Fibroblast of villous mesenchyme (primary cell): ENCODE measurements around the gene DOCK2. TPM values are rescaled to one million over a fixed set of nuclear protein-coding genes. Genes with fewer than 3 reads are reported as not detected.
A peak's percentile ranks its signal among the peaks of the same experiment; 100 is the strongest.

Experiments used
- DNase-seq: peaks from one replicate; pipeline ENCODE4 v3.0.0-alpha.2; 2010; ENCODE audit warnings: low read depth
- H3K4me3 ChIP-seq: 2 replicates; pipeline ENCODE4 v1.5.1; 2011; ENCODE audit warnings: low read depth, mild to moderate bottlenecking, low read length
- total RNA-seq: library from RNA; depleted of rRNA; stranded (reverse); fragments of >200 nt; gene quantifications from 2 replicates; pipeline ENCODE4 v1.2.3, GENCODE V29; 2012
- TF ChIP-seq, protein P1 (sequence below): IDR thresholded peaks from 2 replicates; pipeline ENCODE4 v1.5.1; 2012; ENCODE audit warnings: low read depth, mild to moderate bottlenecking, low read length; ENCODE audit not compliant: insufficient read depth

The DOCK2 gene
- total RNA-seq, 1 donor, result 7.3 TPM

DNA sequence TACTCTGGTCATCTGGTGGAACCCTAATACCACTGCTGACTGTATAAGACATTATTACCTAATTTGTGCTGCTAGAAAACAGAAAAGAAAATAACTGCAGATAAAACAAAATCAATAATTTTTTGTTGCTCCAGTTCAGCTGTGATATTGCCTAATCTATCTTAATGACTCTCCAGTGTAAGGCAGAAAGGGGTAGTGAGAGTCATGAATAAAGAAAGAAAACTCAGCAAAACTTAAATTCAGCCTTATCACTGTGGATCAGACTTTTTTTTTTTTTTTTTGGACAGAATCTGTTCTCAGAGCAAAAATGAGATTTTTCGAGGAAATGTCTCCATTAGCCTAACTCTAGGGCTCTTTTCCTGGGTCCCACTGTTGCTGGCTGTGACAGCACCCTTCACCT lies 1.1 kb upstream of the DOCK2 start:
- no peak overlapping the region for H3K4me3 ChIP-seq
- no peak for DNase-seq
- TF ChIP-seq, protein P1, sequence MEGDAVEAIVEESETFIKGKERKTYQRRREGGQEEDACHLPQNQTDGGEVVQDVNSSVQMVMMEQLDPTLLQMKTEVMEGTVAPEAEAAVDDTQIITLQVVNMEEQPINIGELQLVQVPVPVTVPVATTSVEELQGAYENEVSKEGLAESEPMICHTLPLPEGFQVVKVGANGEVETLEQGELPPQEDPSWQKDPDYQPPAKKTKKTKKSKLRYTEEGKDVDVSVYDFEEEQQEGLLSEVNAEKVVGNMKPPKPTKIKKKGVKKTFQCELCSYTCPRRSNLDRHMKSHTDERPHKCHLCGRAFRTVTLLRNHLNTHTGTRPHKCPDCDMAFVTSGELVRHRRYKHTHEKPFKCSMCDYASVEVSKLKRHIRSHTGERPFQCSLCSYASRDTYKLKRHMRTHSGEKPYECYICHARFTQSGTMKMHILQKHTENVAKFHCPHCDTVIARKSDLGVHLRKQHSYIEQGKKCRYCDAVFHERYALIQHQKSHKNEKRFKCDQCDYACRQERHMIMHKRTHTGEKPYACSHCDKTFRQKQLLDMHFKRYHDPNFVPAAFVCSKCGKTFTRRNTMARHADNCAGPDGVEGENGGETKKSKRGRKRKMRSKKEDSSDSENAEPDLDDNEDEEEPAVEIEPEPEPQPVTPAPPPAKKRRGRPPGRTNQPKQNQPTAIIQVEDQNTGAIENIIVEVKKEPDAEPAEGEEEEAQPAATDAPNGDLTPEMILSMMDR, result no peak

DNA sequence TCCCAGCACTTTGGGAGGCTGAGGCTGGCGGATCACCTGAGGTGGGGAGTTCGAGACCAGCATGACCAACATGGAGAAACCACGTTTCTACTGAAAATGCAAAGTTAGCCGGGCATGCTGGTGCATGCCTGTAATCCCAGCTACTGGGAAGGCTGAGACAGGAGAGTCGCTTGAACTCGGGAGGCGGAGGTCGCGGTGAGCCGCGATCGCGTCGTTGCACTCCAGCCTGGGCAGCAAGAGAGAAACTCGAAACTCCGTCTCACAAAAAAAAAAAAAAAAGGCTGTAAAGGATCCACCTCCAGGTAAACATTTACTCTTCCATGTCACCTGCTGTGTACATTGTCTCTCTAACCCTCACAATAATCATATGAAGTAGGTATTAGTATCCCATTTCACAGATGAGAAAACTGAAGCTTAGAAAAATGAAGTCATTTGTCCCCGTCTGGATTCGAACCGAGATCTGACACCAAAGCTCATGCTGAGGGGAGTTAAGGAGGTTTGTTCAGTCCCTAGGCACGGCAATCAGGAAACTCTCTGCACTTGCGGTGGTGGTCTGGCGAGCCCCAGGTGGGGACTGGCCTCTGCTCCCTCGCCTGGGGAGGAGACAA lies 494 bp upstream of the DOCK2 start:
- TF ChIP-seq, protein P1, result no peak
- H3K4me3 ChIP-seq, result peak overlapping the region; percentile 40
- no peak for DNase-seq

DNA sequence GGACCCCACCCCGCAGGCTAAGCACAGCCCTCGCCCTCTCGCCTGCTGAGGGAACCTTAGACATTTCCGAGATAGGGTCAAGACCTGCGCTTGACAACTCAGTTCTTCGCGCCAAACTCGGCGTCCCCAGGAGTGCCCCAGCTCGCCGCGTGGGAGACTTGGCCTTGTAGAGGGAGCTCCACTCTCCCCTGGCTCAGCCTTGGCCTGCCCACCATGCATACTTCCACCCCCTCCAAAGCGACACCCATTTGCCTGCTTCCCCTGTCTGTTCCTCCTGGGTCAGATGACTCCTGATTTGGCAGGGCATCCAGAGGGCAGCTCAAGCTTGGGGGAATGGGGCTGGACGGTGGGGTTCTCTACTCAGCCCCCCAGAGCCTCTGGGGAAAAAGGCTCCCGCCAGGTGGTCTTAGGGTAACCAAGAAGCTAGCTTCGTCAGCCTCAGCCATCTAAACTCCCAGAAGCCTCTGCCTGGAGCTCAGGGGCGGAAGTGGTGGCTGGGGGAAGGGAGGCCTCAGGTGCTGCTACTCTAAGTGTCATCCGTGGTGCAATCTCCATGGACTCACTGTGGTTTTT lies 560 bp downstream of the DOCK2 start:
- no peak for DNase-seq
- peak overlapping the region; percentile 6 for H3K4me3 ChIP-seq
- TF ChIP-seq, protein P1, result no peak

DNA sequence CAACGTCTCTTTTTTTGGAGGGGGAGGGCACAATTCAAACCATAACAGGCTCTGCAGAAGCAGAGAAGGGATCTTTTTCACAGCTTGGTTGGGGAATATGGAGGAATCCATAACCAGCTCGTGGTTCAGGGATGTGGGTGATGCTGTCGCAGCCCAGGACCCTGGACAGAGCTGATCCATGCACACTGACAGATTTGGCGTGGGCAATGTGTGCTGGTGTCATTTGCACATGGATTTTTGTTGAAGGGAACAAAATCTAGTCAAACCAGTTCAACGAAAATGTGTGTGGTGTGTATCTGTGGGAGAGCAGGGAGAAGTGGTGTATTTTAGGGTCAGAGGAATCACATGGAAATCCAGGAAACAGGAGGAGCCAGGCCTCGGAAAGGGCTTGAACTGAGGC lies 4.2 kb downstream of the DOCK2 start:
- peak; percentile 18 for DNase-seq
- TF ChIP-seq, protein P1, result no peak
- H3K4me3 ChIP-seq, result no peak overlapping the region

DNA sequence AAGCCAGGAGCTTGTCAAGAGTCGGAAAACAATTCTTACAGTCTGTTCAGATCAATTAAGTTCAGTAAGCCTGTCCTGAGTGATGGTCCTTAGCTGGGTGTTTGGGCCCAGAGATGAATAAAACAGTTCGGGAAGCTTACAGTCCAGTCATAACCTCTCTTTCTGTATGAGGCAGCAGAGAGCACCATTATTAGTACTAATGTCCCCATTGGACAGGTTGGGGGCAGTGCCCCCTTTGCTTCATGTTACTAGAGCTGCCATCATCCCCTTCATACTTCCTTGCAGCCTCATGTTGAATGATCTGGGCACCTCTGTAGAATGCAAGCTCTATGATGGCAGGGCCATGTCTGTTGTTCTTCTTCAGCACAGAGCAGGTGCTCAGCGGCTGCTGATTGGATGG lies 9.8 kb downstream of the DOCK2 start:
- no peak overlapping the region for H3K4me3 ChIP-seq
- DNase-seq, result no peak
- TF ChIP-seq, protein P1, result no peak

DNA sequence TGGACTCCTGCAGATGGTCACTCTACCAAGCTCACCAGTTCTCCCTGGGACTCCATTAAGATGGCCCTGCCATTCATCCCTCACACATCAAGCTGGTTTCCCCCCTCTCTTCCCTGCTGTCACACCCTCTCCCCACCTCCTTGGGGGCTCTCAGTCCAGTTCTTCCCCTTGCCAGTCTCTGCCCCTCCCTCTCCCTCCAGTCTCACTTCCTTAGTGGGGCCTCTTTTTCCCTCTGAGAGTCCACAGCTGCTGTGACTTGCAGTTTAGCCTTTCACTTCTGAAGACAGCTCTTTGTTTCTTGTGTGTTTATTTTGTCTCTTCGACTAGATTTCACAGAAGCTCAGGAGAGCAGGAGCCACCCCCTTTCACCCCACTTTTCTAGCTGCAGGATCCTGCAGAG lies 10.5 kb downstream of the DOCK2 start:
- no peak for DNase-seq
- TF ChIP-seq, protein P1, result no peak
- no peak overlapping the region for H3K4me3 ChIP-seq
